ENCODE results near the gene RNF19B. TPM values are rescaled to one million over a fixed set of nuclear protein-coding genes. Genes with fewer than 3 reads are reported as not detected.

The RNF19B gene
- total RNA-seq, 1 donor from 2014 or later = 24.6 TPM

DNA sequence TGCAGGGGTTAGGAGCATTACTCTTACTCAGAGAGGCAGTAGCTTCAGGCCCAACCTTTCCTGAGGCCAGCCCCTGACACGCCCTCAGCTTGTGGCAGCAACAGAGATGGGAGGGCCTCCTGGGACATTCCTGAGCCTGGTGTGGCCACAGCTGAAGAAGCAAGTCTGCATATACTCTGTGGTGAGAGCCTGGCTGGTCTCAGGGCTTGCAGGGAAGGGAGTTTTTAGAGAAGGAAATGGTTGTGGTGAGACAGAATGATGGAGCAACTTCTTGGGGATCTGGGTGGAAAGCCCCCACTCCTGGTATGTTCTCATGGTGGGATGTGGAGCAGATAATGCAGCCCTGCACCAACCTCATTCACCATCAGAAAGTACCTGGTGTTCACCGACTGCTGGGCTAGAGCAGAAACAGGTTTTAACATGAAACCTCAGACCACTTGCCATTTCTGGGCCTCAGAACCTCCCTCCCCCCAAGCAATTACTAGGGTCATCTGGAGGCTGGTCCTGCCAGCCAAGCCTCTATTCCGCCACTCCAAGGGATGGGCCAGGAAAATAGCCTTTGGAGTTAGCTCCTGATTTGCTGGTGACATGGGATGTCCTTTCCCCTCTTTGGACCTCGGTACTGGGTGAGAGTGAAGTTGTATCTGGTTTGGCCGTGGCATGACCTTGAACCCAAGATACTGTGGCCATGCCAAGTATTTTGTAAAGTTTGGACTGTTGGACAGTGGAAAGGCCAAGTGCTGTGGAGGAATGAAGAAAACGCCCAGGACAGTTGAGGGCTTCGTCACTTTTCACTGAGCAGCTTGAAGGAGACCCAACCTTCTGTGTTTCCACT, 28.1 kb upstream of the RNF19B start:
- Histone ChIP-seq H3K36me3 (no peaks in the 10 kb centered on the region), H3K27me3 (no peaks in the 10 kb centered on the region), H3K4me1 (peaks cover 48% of the 10 kb centered on the region), H3K9me3 (no peaks in the 10 kb centered on the region), H3K4me3 (no peak overlapping the region), H3K27ac (peak overlapping the region; percentile 51)
- TF ChIP-seq POLR2A (IDR thresholded peaks at IDR 0.05) (no peak), POLR2AphosphoS5 (IDR thresholded peaks at IDR 0.05; ENCODE audit: insufficient read depth in 1 of 2, low read depth in 1 of 2) (peak in 1 of 2 donors; percentile 67)
- TF ChIP-seq, protein P1, sequence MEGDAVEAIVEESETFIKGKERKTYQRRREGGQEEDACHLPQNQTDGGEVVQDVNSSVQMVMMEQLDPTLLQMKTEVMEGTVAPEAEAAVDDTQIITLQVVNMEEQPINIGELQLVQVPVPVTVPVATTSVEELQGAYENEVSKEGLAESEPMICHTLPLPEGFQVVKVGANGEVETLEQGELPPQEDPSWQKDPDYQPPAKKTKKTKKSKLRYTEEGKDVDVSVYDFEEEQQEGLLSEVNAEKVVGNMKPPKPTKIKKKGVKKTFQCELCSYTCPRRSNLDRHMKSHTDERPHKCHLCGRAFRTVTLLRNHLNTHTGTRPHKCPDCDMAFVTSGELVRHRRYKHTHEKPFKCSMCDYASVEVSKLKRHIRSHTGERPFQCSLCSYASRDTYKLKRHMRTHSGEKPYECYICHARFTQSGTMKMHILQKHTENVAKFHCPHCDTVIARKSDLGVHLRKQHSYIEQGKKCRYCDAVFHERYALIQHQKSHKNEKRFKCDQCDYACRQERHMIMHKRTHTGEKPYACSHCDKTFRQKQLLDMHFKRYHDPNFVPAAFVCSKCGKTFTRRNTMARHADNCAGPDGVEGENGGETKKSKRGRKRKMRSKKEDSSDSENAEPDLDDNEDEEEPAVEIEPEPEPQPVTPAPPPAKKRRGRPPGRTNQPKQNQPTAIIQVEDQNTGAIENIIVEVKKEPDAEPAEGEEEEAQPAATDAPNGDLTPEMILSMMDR (IDR thresholded peaks at IDR 0.05) = no peak
- DNase-seq (ENCODE audit: extremely low spot score in 2 of 2) = no peak
- intact Hi-C loops (cut with DNase I) = no loop called here

DNA sequence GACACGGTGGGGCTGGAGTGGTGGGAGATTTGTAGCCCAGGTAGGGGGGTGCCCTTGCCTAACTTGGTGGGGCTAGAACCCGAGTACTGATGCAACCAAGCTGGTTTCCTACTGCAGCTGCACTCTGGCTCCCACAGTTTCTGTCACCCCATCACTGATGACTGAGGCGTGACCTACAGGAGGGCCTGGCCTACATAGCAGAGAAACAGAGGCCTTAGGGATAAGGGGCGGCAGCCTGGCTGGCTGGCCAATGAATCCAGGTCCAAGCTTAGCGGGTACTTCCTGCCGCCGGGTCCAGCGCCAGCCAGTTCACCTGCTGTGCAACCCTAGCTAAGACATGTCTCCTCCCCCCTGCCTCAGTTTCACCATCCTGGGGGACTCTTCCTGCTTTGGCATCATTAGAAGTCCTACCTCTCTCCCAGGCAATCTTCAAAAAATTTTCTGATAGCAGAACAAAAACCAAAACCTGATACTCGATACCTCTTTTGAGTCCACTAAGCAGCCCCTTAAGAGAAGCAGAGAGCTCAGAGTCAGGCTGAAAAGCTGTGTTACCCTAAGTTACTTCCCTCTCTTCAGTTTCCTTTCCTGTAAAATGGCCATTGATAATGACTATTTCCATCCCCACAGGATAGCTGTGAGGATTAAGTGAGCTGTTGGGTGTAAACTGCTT, 27.3 kb upstream of the RNF19B start:
- H3K27ac ChIP-seq = peak overlapping the region; percentile 51
- no peaks in the 10 kb centered on the region for H3K36me3 ChIP-seq
- no peaks in the 10 kb centered on the region for H3K9me3 ChIP-seq
- no peak overlapping the region for H3K4me3 ChIP-seq
- no peak for TF ChIP-seq POLR2A (IDR thresholded peaks at IDR 0.05)
- TF ChIP-seq, protein P1 (IDR thresholded peaks at IDR 0.05) = no peak
- no peak for TF ChIP-seq POLR2AphosphoS5 (IDR thresholded peaks at IDR 0.05; ENCODE audit: insufficient read depth in 1 of 2, low read depth in 1 of 2)
- H3K27me3 ChIP-seq = no peaks in the 10 kb centered on the region
- DNase-seq (ENCODE audit: extremely low spot score in 2 of 2) = no peak
- peaks cover 41% of the 10 kb centered on the region for H3K4me1 ChIP-seq
- intact Hi-C loops (cut with DNase I) = no loop called here

DNA sequence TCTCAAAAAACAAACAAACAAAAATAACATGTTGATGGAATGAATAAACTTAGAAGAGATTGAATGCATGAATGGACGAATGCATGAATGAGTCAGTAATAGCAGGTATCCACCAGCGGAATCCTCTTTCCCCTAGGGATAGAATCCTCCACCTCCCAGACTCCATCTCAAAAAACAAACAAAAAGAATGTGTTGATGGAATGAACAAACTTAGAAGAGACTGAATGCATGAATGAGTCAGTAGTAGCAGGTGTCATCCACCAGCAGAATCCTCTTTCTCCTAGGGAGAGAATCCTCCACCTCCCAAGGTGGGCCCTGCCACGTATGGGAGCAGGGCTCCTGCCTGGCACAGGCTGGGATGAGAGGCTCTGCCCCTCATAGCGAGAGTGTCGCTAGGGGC, 26.8 kb upstream of the RNF19B start:
- Histone ChIP-seq H3K4me3 (no peak overlapping the region), H3K27me3 (no peaks in the 10 kb centered on the region), H3K9me3 (no peaks in the 10 kb centered on the region), H3K36me3 (no peaks in the 10 kb centered on the region), H3K4me1 (peaks cover 37% of the 10 kb centered on the region), H3K27ac (peak overlapping the region; percentile 51)
- TF ChIP-seq, protein P1 (IDR thresholded peaks at IDR 0.05) = no peak
- TF ChIP-seq POLR2AphosphoS5 (IDR thresholded peaks at IDR 0.05; ENCODE audit: insufficient read depth in 1 of 2, low read depth in 1 of 2) = no peak
- TF ChIP-seq POLR2A (IDR thresholded peaks at IDR 0.05) = no peak
- intact Hi-C loops (cut with DNase I) = no loop called here
- no peak for DNase-seq (ENCODE audit: extremely low spot score in 2 of 2)

GRCh38 chr1:32990887-32991286, 26.3 kb upstream of the RNF19B start:
- no peaks in the 10 kb centered on the region for H3K36me3 ChIP-seq
- no peak overlapping the region for H3K27ac ChIP-seq
- peaks cover 37% of the 10 kb centered on the region for H3K4me1 ChIP-seq
- no peaks in the 10 kb centered on the region for H3K9me3 ChIP-seq
- H3K27me3 ChIP-seq = no peaks in the 10 kb centered on the region
- intact Hi-C loops (cut with DNase I) = no loop called here
- no peak overlapping the region for H3K4me3 ChIP-seq
- DNase-seq (ENCODE audit: extremely low spot score in 2 of 2) = no peak
- no peak for TF ChIP-seq POLR2AphosphoS5 (IDR thresholded peaks at IDR 0.05; ENCODE audit: insufficient read depth in 1 of 2, low read depth in 1 of 2)
- TF ChIP-seq, protein P1 (IDR thresholded peaks at IDR 0.05) = no peak
- no peak for TF ChIP-seq POLR2A (IDR thresholded peaks at IDR 0.05)

All from vagina (tissue), 2 donors.